Measurements from ENCODE around the gene PSMG1.

DNA sequence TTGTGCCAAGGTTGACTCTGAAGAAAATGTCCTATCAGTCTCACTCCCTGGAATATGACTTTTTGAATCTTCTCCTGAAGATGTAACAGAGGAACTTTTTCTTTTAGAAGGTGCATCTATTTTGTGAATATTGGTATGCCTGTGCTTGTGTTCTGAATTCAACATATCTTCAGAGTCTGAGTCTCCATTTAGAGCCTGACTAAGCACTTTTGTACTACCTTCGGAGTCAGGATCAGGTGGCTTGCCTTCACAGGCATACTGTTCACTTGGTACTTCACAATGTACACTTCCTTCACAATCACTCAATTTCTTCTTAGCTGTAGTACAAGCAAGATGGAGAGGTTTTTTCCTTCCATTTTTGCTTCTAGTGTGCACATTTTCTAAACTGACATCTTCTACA, 13.6 kb upstream of the PSMG1 start:
- TF ChIP-seq CTCF (conservative IDR thresholded peaks at IDR 0.05 in 1 of 2, IDR thresholded peaks at IDR 0.05 in 1 of 2; ENCODE audit: low read depth in 1 of 2, low read length in 2 of 2) (no peak), EZH2 (IDR thresholded peaks at IDR 0.05; ENCODE audit: low read length, missing control alignments) (no peak)
